B cell (primary cell): Measurements from ENCODE around the gene PPM1M. TPM values are rescaled to one million over a fixed set of nuclear protein-coding genes. Genes with fewer than 3 reads are reported as not detected.

Experiments
- ATAC-seq: fragments of 200-7000 bp; cut with Tn5 transposase; one replicate; pipeline ENCODE4 v1.10.0; 2021; ENCODE audit warnings: low read depth, mild to moderate bottlenecking, moderate number of reproducible peaks, moderate library complexity
- CTCF ChIA-PET: fragments of 350-600 bp; sonication (Branson Sonifier 250); formaldehyde crosslinking; loops from one replicate; lab custom pipeline; 2021; ENCODE audit warnings: antibody characterized with exemption, inconsistent platforms; lab: Charles Lee
- POLR2A ChIA-PET: fragments of 350-600 bp; sonication (Branson Sonifier 250); formaldehyde crosslinking; loops from one replicate; lab custom pipeline; 2021; ENCODE audit warnings: antibody characterized with exemption; lab: Charles Lee
- DNase-seq: peaks from one replicate; pipeline ENCODE4 v3.0.0; 2013
- H2AFZ ChIP-seq: 2 replicates; pipeline ENCODE4 v1.6.1; 2012; ENCODE audit warnings: mild to moderate bottlenecking, low read depth, low read length; ENCODE audit not compliant: insufficient read depth, poor library complexity, severe bottlenecking
- H3K27ac ChIP-seq, 2 donors: 1 replicate in 1 of 2; 2 replicates in 1 of 2; pipeline ENCODE4 v1.5.1; 2012 to 2013; ENCODE audit warnings: low read length in 2 of 2, mild to moderate bottlenecking in 2 of 2, moderate library complexity in 1 of 2
- H3K27me3 ChIP-seq, 4 experiments: fragments of 200-600 bp in 1 of 4; sonication (generic) in 1 of 4; replicated peaks in 1 of 4; 1 replicate in 2 of 4; 2 replicates in 2 of 4; pipeline versions ENCODE4 v1.6.1 to v1.7.0; 2013 to 2016; ENCODE audit warnings: low read length in 3 of 4, mild to moderate bottlenecking in 2 of 4, mixed read lengths in 1 of 4, moderate library complexity in 1 of 4; ENCODE audit not compliant: insufficient read depth in 4 of 4, control insufficient read depth in 3 of 4; ENCODE audit errors: control extremely low read depth in 1 of 4
- H3K36me3 ChIP-seq, 2 experiments: replicated peaks in 1 of 2; 1 replicate in 1 of 2; 2 replicates in 1 of 2; pipeline versions ENCODE4 v1.6.1 to v1.7.1; 2013; ENCODE audit warnings: low read length in 1 of 2; ENCODE audit not compliant: insufficient read depth in 2 of 2, control insufficient read depth in 1 of 2; ENCODE audit errors: control extremely low read depth in 1 of 2, extremely low read depth in 1 of 2
- H3K4me1 ChIP-seq, 2 donors: fragments of 200-600 bp in 1 of 2; sonication (generic) in 1 of 2; 1 replicate in 1 of 2; 2 replicates in 1 of 2; pipeline versions ENCODE4 v1.5.1 to v1.6.1; 2013 to 2017; ENCODE audit warnings: low read length in 2 of 2; ENCODE audit not compliant: control insufficient read depth in 2 of 2, insufficient read depth in 2 of 2
- H3K4me2 ChIP-seq: replicated peaks from 2 replicates; pipeline ENCODE3; 2012; ENCODE audit warnings: mild to moderate bottlenecking, low read depth, low read length; ENCODE audit not compliant: poor library complexity, severe bottlenecking
- H3K4me3 ChIP-seq, 5 experiments: fragments of 200-600 bp in 1 of 5; sonication (generic) in 1 of 5; 1 replicate in 3 of 5; 2 replicates in 2 of 5; pipeline versions ENCODE4 v1.5.1 to v1.7.0; 2011 to 2016; ENCODE audit warnings: low read length in 4 of 5, mild to moderate bottlenecking in 4 of 5, low read depth in 2 of 5, control low read depth in 1 of 5, moderate library complexity in 1 of 5; ENCODE audit not compliant: insufficient read depth in 1 of 5; ENCODE audit errors: control extremely low read depth in 1 of 5, extremely low read depth in 1 of 5
- H3K79me2 ChIP-seq: fragments of 200-600 bp; sonication (generic); one replicate; pipeline ENCODE4 v1.6.0; 2016; ENCODE audit warnings: low read length; ENCODE audit not compliant: control insufficient read depth, insufficient read depth
- H3K9ac ChIP-seq: fragments of 200-600 bp; sonication (generic); 2 replicates; pipeline ENCODE4 v1.6.1; 2017; ENCODE audit warnings: mild to moderate bottlenecking, low read length, moderate library complexity
- H3K9me3 ChIP-seq, 3 donors: one replicate each; pipeline versions ENCODE4 v1.6.1 to v1.7.1; 2013; ENCODE audit warnings: low read length in 2 of 3; ENCODE audit not compliant: control insufficient read depth in 2 of 3, insufficient read depth in 1 of 3; ENCODE audit errors: control extremely low read depth in 1 of 3
- H4K20me1 ChIP-seq: 2 replicates; pipeline ENCODE4 v1.6.0; 2012; ENCODE audit warnings: mild to moderate bottlenecking, low read length; ENCODE audit not compliant: insufficient read depth, control insufficient read depth, poor library complexity, severe bottlenecking
- H3K27ac Mint-ChIP-seq: one replicate; pipeline ENCODE4 v1.8.0; 2021; ENCODE audit warnings: mixed read lengths
- H3K27me3 Mint-ChIP-seq: one replicate; pipeline ENCODE4 v1.8.0; 2021; ENCODE audit warnings: mixed read lengths
- H3K4me1 Mint-ChIP-seq: one replicate; pipeline ENCODE4 v1.8.0; 2021; ENCODE audit warnings: mixed read lengths
- H3K4me3 Mint-ChIP-seq: one replicate; pipeline ENCODE4 v1.8.0; 2021; ENCODE audit warnings: mixed read lengths
- H3K9me3 Mint-ChIP-seq: one replicate; pipeline ENCODE4 v1.8.0; 2022; ENCODE audit warnings: mixed read lengths; ENCODE audit not compliant: insufficient read depth
- EZH2 ChIP-seq: IDR thresholded peaks from 2 replicates; pipeline ENCODE4 v1.6.1; 2012; ENCODE audit warnings: borderline replicate concordance, low read depth, mild to moderate bottlenecking, moderate library complexity, low read length; ENCODE audit not compliant: insufficient read depth, poor library complexity, severe bottlenecking
- WGBS: methylation state at CpG from one replicate; pipeline ENCODE4 v1.1.5; 2013; ENCODE audit warnings: missing lambda C conversion rate; ENCODE audit not compliant: insufficient coverage; 5-methylcytosine and 5-hydroxymethylcytosine counted together
- intact Hi-C: fragments of 100-400 bp; cut with micrococcal nuclease; formaldehyde crosslinking; loops from one replicate; pipeline ENCODE4 v1.10.0; 2022
- polyA plus RNA-seq: library from polyadenylated mRNA; depleted of rRNA; stranded (reverse); fragments of >200 nt; gene quantifications from 2 replicates; pipeline ENCODE4 v1.2.3, GENCODE V29; 2012
- total RNA-seq, 2 donors: library from RNA; stranded (reverse); fragments of 120-200 nt in 1 of 2; gene quantifications; 1 replicate in 1 of 2; 2 replicates in 1 of 2; pipeline versions ENCODE4 v1.2.3 to v1.2.4, GENCODE V29; 2013 to 2022
- TF ChIP-seq, protein P1 (sequence below): fragments of 200-600 bp; IDR thresholded peaks from one replicate; pipeline ENCODE4 v1.8.0; 2022; ENCODE audit warnings: antibody characterized with exemption, mild to moderate bottlenecking

The PPM1M gene
- total and polyA plus RNA-seq, 2 donors (not counting 1 experiment from before 2014, with no cell fraction given), result 45.0 to 65.2 TPM

GRCh38 chr3:52233108-52233591, 12.4 kb upstream of the PPM1M start:
- no peak overlapping the region for H2AFZ ChIP-seq
- H3K4me1 Mint-ChIP-seq, result peaks cover 46% of the 10 kb centered on the region
- peaks cover 77% of the 10 kb centered on the region for H4K20me1 ChIP-seq
- H3K9me3 Mint-ChIP-seq, result no peaks in the 10 kb centered on the region
- H3K4me3 Mint-ChIP-seq, result no peak overlapping the region
- ChIA-PET POLR2A (interaction anchor here (0.7 to 2.3 kb wide), 3 partner anchors 11 to 36 kb away, joined by 3 to 11 read pairs (median 9); no protein-coding TSS in a partner anchor), CTCF (interaction anchor here (1.3 to 18.5 kb wide), 11 partner anchors 9 to 232 kb away, joined by 4 to 237 read pairs (median 12); partner anchors contain the start of genes TLR9 and WDR82)
- DNase-seq (peak; percentile 9), ATAC-seq (no peak)
- intact Hi-C loops, result no loop called here
- H3K36me3 ChIP-seq, result peaks cover 8 to 78% of the 10 kb centered on the region in 2 experiments
- H3K27ac ChIP-seq, result no peak overlapping the region
- peaks cover 87% of the 10 kb centered on the region for H3K79me2 ChIP-seq
- no peaks in the 10 kb centered on the region for H3K9me3 ChIP-seq
- 96% methylated on average over 4 of the region's 5 CpGs for WGBS
- no peak overlapping the region for H3K4me3 ChIP-seq
- TF ChIP-seq, protein P1, sequence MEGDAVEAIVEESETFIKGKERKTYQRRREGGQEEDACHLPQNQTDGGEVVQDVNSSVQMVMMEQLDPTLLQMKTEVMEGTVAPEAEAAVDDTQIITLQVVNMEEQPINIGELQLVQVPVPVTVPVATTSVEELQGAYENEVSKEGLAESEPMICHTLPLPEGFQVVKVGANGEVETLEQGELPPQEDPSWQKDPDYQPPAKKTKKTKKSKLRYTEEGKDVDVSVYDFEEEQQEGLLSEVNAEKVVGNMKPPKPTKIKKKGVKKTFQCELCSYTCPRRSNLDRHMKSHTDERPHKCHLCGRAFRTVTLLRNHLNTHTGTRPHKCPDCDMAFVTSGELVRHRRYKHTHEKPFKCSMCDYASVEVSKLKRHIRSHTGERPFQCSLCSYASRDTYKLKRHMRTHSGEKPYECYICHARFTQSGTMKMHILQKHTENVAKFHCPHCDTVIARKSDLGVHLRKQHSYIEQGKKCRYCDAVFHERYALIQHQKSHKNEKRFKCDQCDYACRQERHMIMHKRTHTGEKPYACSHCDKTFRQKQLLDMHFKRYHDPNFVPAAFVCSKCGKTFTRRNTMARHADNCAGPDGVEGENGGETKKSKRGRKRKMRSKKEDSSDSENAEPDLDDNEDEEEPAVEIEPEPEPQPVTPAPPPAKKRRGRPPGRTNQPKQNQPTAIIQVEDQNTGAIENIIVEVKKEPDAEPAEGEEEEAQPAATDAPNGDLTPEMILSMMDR, result no peak
- TF ChIP-seq EZH2, result no peak
- no peak overlapping the region for H3K9ac ChIP-seq
- peaks cover 26 to 48% of the 10 kb centered on the region in 2 donors for H3K4me1 ChIP-seq
- no peaks in the 10 kb centered on the region for H3K27me3 Mint-ChIP-seq
- no peaks in the 10 kb centered on the region for H3K27me3 ChIP-seq
- H3K27ac Mint-ChIP-seq, result no peak overlapping the region
- no peak overlapping the region for H3K4me2 ChIP-seq

DNA sequence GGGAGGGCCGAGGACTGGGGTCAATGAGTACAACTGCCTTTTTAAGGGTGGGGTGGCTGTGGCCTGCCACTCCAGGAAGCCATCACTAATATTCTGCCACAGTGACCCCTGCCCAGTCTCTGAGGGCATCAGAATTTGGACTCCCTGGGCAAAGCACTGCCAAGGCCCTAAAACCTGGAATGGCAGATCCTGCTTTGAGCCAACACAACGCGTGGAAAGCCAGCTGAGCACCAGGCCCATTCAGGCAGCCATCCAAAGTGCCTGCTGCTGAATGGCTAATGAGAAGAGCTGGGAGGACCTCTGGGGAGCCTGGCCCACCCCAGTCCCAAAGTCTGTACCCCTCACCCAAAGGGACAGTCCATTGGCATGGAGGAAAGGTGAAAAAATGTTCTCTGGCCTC, 11.6 kb upstream of the PPM1M start:
- no peak overlapping the region for H3K4me2 ChIP-seq
- no peaks in the 10 kb centered on the region for H3K27me3 ChIP-seq
- H3K36me3 ChIP-seq, result peaks cover 8 to 70% of the 10 kb centered on the region in 2 experiments
- ATAC-seq, result no peak
- H3K4me3 Mint-ChIP-seq, result no peak overlapping the region
- no peaks in the 10 kb centered on the region for H3K9me3 Mint-ChIP-seq
- H3K9ac ChIP-seq, result no peak overlapping the region
- H3K27me3 Mint-ChIP-seq, result no peaks in the 10 kb centered on the region
- H3K9me3 ChIP-seq, result no peaks in the 10 kb centered on the region
- TF ChIP-seq EZH2, result no peak
- TF ChIP-seq, protein P1, result no peak
- H3K4me1 Mint-ChIP-seq, result peaks cover 51% of the 10 kb centered on the region
- ChIA-PET POLR2A (interaction anchor here (0.7 to 1.0 kb wide), 5 partner anchors 9 to 103 kb away, joined by 3 to 11 read pairs (median 4); partner anchors contain the start of genes TLR9 and WDR82), CTCF (interaction anchor here (0.8 to 18.5 kb wide), 6 partner anchors 12 to 233 kb away, joined by 4 to 237 read pairs (median 31); partner anchors contain the start of genes TLR9 and WDR82)
- peaks cover 29 to 53% of the 10 kb centered on the region in 2 donors for H3K4me1 ChIP-seq
- intact Hi-C loops, result no loop called here
- no peak overlapping the region for H3K4me3 ChIP-seq
- H3K27ac Mint-ChIP-seq, result no peak overlapping the region
- H3K79me2 ChIP-seq, result peaks cover 95% of the 10 kb centered on the region
- H4K20me1 ChIP-seq, result peaks cover 81% of the 10 kb centered on the region
- 98% methylated on average over 3 of the region's 3 CpGs for WGBS
- DNase-seq, result no peak
- H2AFZ ChIP-seq, result no peak overlapping the region
- peak overlapping the region in 1 of 2 donors; percentile 18 for H3K27ac ChIP-seq
